NCI-H524 (cell line): ENCODE results near the gene CA11.

Experiments
- DNase-seq, 2 experiments: peaks; one replicate each; lab custom pipeline; 2025; lab: John Stamatoyannopoulos, UW

Gene CA11

DNA sequence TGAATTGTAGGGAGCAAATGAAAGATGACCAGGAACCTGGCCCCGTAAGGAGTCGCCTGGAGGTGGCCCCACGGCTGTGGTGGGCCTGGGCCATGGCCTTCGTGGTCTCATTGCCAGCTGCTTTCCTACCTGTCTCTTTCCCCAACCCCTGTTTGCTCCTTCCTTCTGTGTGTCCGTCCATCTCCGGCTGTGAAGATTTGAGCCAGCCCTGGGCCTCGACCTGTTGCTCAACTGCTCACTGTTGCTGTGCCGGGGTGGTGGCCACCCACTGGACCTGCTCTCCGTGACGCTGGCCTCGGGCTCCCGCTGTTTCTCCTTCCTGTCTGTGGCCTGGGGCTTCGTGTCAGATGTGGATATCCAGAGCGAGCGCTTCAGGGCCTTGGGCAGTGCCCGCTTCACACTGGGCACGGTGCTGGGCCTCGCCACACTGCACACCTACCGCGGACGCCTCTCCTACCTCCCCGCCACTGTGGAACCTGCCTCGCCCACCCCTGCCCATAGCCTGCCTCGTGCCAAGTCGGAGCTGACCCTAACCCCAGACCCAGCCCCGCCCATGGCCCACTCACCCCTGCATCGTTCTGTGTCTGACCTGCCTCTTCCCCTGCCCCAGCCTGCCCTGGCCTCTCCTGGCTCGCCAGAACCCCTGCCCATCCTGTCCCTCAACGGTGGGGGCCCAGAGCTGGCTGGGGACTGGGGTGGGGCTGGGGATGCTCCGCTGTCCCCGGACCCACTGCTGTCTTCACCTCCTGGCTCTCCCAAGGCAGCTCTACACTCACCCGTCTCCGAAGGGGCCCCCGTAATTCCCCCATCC lies 17.3 kb downstream of the CA11 start:
- DNase-seq = no peak

DNA sequence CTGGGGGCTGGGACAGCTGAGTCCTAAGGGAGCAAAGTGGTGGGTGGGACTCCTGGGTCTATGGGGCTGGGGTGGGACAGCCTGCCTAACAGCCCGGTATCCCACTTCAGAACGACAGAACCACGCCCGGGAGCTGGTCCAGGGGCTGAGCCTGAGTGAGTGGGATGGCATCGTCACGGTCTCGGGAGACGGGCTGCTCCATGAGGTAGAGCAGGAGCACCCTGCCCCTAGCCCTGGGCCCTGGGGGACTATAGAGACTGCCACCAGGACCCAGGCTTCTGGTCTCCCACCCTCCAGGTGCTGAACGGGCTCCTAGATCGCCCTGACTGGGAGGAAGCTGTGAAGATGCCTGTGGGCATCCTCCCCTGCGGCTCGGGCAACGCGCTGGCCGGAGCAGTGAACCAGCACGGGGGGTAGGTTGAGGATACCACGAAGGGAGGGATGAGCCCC lies 18.1 kb downstream of the CA11 start:
- DNase-seq = no peak

DNA sequence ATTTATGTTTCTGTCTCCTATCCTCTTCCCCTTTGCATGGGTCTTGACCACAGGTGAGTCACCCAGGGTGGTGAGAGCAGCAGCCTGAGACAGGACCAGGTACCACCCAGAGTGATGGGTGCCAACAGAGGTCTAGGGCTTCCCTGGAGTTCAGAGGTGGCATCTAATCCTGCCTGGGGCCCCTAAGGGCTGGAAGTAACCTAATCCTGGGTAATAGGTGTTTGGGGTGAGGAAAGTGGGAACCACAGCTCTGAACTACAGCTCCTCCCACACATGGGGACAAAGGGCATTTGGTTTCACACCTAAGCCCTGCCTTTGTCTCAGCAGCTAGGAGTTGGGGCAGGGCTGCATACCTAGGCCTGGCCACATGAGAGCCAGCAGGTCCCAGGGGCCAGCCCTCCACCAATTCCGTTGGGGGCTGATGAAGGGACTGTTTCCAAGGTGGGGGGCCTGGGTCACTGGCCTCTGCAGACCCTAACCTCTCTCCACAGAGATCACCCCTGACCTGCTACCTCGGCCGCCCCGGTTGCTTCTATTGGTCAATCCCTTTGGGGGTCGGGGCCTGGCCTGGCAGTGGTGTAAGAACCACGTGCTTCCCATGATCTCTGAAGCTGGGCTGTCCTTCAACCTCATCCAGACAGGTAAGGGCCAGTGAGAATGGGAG lies 18.7 kb downstream of the CA11 start:
- DNase-seq = no peak

DNA sequence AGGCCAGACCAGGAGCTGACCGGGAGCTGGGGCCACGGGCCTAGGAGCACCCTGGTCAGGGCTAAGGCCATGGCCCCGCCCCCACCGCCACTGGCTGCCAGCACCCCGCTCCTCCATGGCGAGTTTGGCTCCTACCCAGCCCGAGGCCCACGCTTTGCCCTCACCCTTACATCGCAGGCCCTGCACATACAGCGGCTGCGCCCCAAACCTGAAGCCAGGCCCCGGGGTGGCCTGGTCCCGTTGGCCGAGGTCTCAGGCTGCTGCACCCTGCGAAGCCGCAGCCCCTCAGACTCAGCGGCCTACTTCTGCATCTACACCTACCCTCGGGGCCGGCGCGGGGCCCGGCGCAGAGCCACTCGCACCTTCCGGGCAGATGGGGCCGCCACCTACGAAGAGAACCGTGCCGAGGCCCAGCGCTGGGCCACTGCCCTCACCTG lies 20.1 kb downstream of the CA11 start:
- no peak for DNase-seq

DNA sequence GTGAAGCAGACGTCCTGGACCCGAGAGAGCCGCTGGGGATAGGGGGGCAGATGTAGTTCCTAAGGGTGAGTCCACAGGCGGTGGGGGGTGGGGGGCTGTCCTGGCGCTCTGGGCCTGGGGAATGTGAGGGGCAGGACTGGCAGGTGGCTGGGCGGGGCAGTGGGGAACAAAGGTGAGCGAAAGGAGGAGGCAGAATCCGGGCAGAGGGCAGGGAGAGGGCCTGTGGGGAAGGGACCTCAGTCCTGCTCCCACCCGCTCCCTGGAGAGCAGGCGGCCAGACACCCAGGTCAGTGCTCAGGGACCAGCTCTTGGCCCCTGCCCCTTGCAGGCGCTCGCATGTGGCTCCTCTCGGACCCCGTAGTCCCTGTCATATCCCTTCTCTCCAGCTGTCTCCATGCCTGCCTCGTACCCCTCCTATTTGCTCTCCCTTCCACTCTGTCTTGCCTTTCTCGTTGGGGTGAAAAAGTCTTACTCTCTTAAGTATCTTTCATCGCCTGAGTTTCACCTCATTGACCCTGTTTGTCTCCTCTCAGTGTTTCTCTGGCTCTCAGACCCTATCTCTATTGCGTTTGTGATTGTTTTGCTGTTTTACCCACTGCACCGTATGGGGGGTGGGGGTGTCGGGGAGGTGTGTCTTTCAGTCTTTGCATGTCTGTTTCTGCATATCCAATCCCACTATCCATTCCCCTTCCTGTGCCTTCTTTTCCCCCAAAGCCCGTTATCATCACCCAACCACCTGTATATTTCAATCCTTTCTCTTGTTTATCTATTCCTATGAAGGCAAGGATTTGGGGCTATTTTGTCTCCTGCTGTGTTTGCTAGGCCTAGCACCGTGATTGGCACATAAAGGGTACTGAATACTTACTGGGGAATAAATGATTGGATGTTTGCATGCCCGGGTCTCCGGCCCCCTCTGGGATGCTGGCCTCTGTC lies 20.9 kb downstream of the CA11 start:
- DNase-seq = no peak

DNA sequence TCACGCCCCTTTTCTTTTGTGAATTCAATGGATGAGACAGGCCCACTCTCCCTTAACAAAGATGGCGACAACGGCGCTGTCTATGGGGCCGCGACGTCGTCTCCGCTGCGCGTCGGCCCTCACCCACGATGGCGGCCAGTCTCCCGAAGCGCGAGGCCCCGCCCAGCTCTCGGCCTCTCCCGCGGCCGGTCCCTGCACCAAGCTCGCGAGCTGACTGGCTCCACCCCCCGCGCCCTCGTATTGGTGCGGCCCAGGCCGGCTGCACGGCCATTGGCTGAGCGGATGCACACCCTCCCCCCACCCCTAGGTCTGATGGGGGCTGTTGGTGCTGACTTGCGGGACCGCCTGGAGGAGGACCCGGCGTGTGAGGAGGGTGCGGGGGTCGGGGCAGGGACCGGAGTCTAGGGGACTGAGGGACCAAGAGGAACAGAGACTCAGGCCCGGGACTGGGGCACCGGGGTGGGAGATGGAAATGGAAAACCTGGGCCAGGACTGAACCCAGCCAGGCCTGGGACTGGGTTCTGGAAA lies 21.9 kb downstream of the CA11 start:
- DNase-seq = peak; percentile 97 to 98

DNA sequence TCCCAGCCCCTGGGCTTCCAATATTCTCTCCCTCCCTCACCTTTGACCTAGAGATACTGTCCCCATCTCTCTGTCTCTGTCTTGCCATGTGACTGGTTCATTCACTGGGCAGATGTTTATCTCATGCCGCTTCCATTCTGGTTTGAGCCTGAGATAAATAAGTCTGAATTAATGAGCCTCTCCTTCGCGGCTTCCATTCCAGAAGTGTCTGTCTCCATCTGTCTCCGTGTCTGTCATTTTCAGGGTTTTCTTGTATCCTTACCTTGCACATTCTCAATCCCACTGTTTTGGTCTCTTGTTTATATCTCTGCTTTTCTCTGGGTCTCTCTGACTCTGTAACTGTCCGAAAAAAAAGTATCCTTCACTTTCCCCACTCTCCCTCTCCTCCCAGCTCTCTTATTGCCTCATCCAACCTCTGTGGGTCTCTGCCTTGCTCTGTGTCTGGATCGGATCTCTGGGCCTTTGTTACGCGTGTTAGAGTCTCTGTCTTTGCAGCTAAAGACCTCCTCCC lies 22.4 kb downstream of the CA11 start:
- peak; percentile 33 to 75 for DNase-seq

DNA sequence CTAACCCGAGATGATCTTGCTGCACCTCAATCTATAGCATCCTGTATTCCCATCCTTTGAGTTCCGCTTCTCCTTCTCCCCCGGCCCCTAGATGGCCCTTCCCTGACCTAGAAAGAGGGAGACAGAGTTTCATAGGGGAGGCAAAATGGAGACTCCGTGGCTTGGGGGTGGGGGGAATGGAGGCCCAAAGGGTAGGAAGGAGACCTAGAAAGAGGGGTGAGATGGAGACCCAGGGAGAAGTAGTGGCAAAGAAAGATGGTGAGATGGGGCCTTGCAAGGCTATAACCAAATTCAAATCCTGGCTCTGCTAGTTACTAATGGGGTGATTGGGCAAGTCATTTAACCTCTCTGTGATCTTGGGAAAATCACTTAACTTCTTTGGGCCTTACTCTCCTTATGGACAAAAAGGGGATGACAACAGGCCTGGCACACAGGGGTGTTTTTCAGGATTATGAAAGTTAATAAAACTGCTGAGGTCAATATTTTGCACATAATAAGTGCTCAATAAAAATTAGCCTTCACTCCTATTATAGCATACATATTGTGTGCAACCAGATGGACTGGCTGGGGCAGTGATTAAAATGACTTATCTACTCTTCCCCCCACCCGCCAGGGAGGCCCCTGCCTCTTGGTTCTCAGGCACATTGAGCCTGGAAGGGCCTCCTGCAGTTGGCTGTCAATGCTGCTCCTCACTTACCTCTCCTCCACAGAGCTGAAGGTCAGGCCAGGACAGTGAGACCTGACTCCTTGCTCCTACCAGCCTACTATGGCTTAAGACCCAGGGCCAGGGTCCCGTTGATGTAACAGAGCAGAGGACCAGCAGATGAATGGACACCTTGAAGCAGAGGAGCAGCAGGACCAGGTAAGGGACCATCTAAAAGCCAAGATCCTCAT lies 26.0 kb downstream of the CA11 start:
- DNase-seq = no peak

DNA sequence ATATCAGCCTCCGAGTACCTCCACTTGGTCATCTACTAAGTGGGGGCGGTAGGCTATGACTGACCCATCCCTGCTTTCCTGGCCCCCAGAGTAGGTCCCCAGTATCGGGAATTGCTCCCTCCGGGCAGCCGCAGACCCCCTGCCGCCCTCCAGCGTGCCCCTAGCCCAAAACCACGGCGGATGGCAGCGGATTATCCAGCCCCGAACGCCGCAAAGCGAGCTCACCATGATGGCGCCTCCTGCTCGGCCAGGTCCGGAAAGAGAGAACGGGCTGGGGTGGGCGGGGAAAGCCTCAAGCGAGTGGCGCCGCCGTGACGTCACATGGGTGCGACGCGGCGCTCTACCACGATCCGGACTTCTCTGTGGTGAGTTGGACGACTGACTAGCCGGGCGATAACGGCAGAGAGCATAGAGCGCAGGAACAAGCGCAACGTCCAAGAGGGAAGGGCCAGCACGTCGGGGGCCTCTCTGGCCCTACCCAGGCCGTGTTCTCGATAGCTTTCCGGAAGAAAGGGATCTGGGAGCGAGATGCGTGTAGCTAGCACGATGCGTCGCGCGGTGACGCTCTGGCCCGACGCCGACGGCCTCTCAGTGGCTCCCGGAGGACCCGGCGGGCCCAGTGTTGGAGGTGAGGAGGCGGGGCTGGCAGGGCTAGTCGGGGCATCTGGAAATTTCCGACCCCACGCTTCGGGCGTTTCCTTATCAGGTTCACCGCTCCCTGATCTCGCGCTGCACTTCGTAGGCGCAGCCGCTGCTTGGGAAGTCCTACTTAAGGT lies 26.9 kb downstream of the CA11 start, which contains the start of the genes RPL18 and SPHK2:
TSS of gene RPL18 (minus strand) at position 263 of the 776 bp plus-strand sequence. CDS start at position 228, 35 bp downstream.
TSS of gene SPHK2 (plus strand) at position 591 of the 776 bp plus-strand sequence. CDS start 1,009 bp downstream, outside the sequence.
- DNase-seq = peak; percentile 98 to 100

DNA sequence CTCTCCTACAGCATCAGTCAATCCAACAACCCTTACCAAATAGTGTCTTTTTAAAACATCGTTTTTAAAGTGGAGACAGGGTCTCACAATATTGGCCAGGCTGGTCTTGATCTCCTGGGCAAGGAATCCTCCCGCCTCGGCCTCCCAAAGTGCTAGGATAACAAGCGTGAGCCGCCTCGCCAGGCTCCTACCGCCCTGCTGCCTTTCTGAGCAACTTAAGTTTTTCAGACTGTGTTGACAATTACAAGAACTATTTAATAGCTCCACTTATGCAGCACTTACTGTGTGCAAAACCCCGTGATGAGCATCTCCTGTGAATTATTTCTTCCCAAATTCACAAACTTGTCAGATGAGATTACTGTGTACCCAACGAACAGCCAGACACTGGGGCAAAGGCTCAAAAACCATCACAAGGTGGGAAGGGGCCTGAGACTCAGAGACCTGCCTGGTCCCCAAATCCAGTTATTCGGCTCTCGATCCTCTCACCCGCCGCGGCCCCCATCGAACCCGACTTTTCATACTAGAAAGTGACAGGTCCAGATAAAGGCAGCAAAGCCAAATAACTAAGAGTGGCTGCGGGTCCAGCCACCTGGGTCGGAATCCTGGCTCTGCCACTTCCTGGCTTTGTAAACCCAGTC lies 27.6 kb downstream of the CA11 start:
- DNase-seq = no peak

DNA sequence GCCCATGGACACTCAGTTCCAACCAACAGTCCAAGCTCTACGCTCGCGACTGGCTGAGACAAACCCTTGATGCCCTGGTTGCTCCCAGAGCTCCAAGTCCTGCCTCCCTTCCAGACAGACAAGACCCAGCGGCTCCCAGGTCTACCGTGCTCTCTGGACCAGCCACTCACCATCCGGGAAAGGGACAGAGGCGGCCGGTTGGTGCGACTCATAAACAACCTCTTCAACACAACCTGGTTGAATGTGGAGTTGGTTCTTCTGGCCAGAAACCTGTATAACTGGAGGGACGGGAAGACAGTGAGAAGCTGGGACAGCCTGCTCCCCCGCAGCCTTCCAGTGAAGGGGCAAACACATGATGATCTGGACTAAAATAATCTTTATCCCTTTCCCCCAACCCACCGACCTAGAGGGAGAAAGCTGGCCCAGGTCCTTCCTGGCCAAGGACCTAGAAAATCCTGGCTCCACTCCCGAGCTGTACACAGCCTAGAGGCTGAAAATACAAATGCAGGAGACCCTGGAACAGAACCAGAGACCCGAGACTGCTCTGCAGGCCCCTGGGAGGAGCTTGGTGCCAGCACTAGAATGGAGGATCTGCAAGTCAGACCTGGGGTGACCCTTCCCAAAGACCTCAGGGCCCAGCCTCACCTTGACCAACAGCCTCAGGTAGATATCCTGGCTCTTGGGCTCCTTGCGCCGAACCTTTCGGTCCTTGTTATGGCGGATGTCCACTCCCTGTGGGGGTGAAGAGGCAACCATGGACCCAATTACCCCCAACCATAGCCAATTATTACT lies 28.6 kb downstream of the CA11 start:
- DNase-seq = no peak

DNA sequence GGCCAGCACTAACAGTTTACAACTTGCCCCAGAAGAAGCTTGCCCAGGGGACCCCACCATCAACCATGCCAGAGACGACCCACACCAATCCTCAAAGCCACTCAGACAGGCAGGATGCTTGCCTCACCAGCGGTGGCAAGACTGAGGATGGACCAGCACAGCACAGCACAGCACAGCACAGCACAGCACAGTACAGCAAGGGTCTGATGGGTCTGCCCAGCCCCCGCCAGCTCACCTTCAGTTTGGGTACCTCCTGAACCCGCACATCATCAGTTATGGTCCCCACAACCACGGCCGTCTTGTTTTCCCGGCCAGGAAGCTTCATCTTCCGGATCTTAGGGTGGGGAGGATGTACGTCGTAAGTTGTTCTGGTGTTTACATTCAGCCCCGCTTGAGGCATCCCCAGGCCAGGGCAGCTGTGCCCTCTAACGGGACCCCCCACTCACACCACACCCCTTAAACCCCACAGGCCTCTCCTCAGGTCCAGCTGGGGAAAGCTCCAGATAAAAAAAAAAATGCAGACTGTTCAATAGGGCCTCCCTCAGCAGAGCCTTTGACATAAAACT lies 29.4 kb downstream of the CA11 start:
- no peak for DNase-seq

DNA sequence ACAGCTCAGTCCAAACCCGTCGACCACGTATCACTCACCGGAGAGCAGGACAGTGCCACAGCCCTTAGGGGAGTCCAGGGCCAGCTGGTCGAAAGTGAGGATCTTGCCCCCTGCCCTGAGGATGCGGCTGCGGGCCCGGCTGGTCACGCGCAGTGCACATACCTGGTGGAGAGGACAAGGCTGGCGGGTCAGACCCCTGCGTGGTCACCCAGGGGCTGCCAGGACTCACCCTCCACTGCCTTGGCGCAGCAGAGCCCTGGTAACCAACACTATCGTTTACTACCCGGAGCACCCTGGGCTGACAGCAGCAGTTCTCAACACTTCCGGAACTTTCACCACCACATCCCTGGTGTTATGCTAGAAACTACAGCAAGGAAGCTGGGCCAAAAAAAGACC lies 29.9 kb downstream of the CA11 start:
- no peak for DNase-seq

DNA sequence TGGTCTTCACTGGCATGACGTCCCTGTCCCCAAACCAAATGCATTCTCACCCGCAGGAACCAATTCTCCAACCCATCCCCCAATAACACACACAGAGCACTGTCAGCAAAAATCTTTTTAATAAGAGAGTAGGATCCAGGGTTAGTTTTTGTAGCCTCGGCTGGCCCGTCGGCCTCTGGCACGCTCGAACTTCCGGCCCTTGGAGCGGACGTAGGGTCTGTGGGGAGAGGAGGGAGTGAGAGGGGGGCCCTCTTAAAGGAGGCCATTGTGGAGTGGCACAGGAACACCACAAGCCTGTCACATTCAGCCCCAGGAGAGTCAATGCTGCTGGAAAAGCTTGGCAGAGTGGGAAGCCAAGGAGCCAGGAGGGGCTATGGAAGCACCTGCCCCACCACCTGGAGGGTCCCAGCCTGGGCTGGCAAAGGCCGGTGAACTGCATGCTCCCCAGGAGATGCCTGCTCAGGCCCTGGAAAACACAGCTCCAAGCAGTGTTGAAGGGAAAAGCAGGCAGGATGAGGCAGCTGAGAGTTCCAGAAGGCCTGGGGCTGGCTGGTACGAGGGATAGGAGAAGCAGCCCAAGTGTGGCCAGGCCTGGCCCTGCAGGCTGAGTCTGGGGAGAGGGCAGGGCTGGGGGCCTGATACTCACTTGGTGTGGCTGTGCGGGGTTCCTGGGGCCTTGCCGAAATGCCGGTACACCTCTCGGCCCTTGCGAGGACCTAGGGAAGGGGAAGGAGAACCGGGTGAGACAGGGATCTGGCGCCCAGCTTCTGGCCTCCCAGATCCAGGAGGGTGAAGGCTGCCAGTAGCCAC lies 30.6 kb downstream of the CA11 start:
- no peak for DNase-seq

DNA sequence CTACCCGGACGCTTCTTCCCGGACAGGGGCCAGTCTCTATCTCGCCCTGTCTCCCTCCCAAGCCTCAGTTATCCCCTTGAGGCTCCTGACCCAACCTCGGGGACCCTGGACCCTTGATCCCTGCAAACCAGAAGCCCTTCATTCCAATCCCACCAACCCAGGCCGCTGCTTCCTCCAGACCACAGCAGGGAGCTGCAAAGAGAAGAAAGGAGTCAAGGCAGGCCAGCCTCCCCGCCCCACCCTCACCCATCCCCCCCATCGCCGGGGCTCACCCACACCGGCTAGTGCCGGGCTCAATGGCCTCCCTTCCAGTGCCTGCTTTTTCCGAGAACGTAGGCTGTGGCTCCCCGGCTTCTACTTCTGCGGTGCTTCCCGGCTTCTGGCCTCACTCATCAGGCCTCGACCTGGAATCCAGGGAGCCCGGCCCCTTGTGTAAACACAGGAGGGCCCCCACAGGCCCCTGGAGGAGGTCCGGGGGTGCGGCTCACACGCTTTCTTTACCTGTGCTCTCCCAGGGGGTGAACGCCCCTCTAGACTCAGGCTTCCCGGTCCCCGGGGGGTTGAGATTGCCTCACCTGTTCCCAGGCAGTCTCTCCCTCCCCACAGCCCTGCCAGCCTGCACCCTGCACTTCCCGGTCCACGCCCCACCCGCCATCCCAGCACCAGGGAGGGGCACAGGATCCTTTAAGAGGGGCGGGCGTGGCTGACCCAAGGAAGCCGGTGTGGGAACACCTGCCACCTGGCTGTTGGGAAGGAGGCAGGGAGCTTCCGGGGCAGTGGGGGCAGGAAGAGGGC lies 31.4 kb downstream of the CA11 start, which contains the start of gene FAM83E:
TSS of gene FAM83E (minus strand) at position 641 of the 795 bp plus-strand sequence. CDS start 1,704 bp downstream, outside the sequence.
- DNase-seq = no peak

DNA sequence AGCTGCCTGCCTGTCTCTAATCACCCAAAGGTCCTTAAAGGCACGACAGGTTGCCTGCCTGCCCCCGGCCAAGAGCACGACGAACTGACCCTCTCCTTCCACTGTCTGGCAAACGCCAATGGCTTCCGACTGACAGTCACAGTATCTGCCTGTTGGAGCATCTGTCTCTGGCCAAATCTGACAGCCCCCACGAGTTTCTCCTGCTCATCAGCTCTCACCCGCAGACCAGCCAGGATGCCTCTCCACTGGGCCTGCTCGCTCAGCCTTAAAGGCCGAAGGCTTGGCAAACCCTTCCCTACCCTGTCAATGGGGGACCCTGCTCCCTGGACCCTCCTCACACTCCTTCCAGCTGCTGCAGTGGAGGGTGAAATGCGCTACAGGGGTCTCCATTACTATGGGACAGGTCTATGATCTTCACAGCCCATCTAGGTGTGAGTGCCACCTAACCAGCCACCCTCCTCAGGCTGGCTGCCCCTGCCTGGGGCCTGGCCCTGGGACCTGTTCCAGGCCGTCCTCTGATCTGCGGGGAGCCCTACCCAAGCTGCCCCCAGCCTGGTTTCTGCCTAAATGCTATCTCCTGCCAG lies 32.0 kb downstream of the CA11 start:
- DNase-seq = no peak
